Astrocyte of the spinal cord (primary cell): ENCODE measurements around the gene NEMF.
"Not testable (repeated sequence)": the region's sequence is repeated elsewhere in the genome, so short reads cannot be mapped to it uniquely, and the experiment has no call there.

Experiments used
- DNase-seq: peaks from one replicate; pipeline ENCODE4 v3.0.0; 2011; ENCODE audit warnings: low read depth, low spot score
- H3K4me3 ChIP-seq: 2 replicates; pipeline ENCODE4 v1.5.1; 2011; ENCODE audit warnings: low read depth, mild to moderate bottlenecking, low read length, moderate library complexity
- CTCF ChIP-seq: IDR thresholded peaks from 2 replicates; pipeline ENCODE4 v1.5.1; 2012; ENCODE audit warnings: low read depth, mild to moderate bottlenecking, low read length, inconsistent platforms
- in situ Hi-C: cut with HindIII; loops from 2 replicates; pipeline ENCODE4 v1.10.0; 2017; ENCODE audit warnings: low sequenced_read_pairs

NEMF gene

GRCh38 chr14:49816844-49817243 lies 35.7 kb downstream of the NEMF start:
- no peak overlapping the region for H3K4me3 ChIP-seq
- in situ Hi-C loops, result no loop called here
- no peak for TF ChIP-seq CTCF
- no peak for DNase-seq

GRCh38 chr14:49816118-49816517 lies 36.5 kb downstream of the NEMF start:
- H3K4me3 ChIP-seq, DNase-seq, in situ Hi-C loops: not testable (repeated sequence)

DNA sequence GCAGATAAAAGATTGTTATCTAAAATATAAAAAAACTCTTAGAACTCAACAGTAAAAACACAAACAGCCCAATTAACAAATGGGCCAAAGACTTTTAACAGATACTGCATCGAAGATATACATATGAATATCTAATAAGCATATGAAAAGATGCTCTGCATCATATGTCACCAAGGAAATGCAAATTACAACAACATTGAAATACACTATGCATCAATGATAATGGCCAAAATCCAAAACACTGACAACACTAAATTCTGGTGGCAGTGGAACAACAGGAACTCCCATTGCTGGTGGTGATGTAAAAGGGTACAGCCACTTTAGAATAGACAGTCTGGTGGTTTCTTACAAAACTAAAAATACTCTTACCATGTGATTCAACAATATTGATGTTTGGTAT lies 43.8 kb downstream of the NEMF start:
- TF ChIP-seq CTCF, result no peak

DNA sequence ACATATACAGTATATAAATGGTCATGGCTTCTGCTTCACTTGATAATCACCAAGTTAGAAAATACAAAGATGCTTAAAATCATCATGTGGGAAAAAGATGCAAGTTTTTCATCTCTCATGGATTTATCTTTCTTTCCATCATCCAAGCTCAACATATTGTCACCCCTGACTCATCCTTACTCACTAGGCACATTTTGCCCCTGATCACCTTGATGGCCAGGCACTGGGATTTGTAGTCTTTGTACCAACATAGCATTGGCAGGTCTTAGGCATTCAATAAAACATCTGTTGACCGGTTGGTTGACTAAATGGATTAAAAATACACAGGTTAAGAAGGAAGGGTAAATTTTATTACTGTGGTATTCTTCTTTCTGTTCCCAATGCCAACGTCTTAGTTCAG lies 56.6 kb downstream of the NEMF start:
- no peak for TF ChIP-seq CTCF
- in situ Hi-C loops, result no loop called here
- DNase-seq, result no peak
- H3K4me3 ChIP-seq, result no peak overlapping the region

More for the DNA sequence above, 43.8 kb downstream of the NEMF start:
- in situ Hi-C loops, result no loop called here
- DNase-seq, result no peak
- no peak overlapping the region for H3K4me3 ChIP-seq

DNA sequence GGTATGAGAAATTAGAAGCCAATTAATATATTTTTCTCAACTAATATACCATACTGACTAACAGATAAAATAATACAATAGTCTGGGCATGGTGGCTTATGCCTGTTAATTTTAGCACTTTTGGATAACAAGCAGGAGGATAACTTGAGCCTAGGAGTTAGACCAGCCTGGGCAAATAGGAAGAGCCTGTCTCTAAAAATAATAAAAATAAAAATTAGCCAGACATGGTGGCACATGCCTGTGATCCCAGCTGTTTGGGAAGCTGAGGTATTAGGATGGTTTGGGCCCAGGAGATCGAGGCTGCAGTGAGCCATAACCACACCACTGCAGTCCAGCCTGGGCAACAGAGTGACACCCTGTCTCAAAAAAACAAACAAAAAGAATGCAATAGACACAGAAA lies 60.0 kb downstream of the NEMF start:
- in situ Hi-C loops, result no loop called here
- H3K4me3 ChIP-seq, result no peak overlapping the region
- TF ChIP-seq CTCF, result no peak
- DNase-seq, result no peak

- no peak for DNase-seq
- no peak overlapping the region for H3K4me3 ChIP-seq
- in situ Hi-C loops, result no loop called here
- no peak for TF ChIP-seq CTCF
Measured at GRCh38 chr14:49786315-49786714, 66.3 kb downstream of the NEMF start.

DNA sequence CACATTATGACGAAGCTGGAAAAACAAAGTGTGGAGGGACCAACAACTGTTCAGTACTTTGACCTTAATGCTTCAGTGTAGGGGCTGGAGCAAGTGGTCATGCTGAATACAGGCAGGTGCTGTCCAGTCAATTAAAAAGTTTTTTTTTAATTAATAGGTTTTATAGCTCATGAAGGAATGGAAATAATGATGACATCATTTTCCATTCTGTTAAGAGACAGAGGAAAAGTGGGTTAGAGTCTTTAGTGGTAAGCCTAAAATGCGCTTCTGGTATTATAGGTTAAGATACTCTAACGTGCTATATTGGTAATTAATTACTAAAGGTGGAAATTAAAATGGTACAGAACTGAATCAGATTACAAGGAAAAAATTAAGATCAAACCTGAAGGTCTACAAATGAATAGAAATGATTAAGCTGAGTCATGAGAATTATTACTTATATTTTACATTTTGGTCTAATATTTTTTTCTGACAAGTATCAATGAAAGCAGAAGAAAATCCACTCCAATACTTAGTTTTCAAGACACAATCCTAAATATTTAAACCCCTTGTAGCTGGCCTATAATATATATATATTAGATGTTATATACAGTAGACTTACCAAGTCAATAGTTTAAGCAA lies 69.1 kb downstream of the NEMF start:
- TF ChIP-seq CTCF, result no peak
- H3K4me3 ChIP-seq, result no peak overlapping the region
- no peak for DNase-seq
- in situ Hi-C loops, result no loop called here

DNA sequence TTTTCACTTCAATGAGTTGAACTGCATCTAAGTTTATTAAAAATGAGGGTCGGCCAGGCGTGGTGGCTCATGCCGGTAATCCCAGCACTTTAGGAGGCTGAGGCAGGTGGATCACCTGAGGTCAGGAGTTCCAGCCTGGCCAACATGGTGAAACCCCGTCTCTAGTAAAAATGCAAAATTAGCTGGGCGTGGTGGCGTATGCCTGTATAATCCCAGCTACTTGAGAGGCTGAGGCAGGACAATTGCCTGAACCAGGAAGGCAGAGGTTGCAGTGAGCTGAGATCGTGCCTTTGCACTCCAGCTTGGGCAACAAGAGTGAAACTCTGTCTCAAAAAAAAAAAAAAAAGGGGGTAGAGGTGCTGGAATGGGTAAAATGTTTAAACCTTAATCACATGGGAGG lies 71.5 kb downstream of the NEMF start:
- DNase-seq, in situ Hi-C loops, H3K4me3 ChIP-seq: not testable (repeated sequence)
